OCI-LY1 (cell line): Measurements from ENCODE around the gene PRKRA.

Experiments
- H2AFZ ChIP-seq: fragments of 200-600 bp; sonication (generic), shearing (Covaris generic); 2 replicates; pipeline ENCODE4 v1.6.0; 2014; ENCODE audit warnings: antibody characterized with exemption, mild to moderate bottlenecking, low read length
- H3F3A ChIP-seq: fragments of 200-600 bp; sonication (generic), shearing (Covaris generic); 2 replicates; pipeline ENCODE4 v1.6.0; 2014; ENCODE audit warnings: mild to moderate bottlenecking, antibody characterized with exemption, low read length, moderate library complexity; ENCODE audit not compliant: insufficient read depth
- H3K27ac ChIP-seq: fragments of 200-600 bp; sonication (generic); 2 replicates; pipeline ENCODE4 v1.5.1; 2014; ENCODE audit warnings: low read length, mixed run types, mild to moderate bottlenecking, low read depth; ENCODE audit not compliant: poor library complexity, severe bottlenecking
- H3K27me3 ChIP-seq: fragments of 200-600 bp; sonication (generic); 2 replicates; pipeline ENCODE4 v1.6.0; 2014; ENCODE audit warnings: antibody characterized with exemption, mild to moderate bottlenecking, low read length, moderate library complexity; ENCODE audit not compliant: insufficient read depth
- H3K36me3 ChIP-seq: fragments of 200-600 bp; sonication (generic); 2 replicates; pipeline ENCODE4 v1.6.1; 2014; ENCODE audit warnings: mild to moderate bottlenecking, antibody characterized with exemption, low read length, moderate library complexity, mixed read lengths; ENCODE audit not compliant: insufficient read depth
- H3K4me1 ChIP-seq: fragments of 200-600 bp; sonication (generic); 2 replicates; pipeline ENCODE4 v1.5.1; 2014; ENCODE audit warnings: mild to moderate bottlenecking, low read length, moderate library complexity; ENCODE audit not compliant: insufficient read depth, severe bottlenecking
- H3K4me2 ChIP-seq: fragments of 200-600 bp; sonication (generic), shearing (Covaris generic); 2 replicates; pipeline ENCODE4 v1.6.1; 2014; ENCODE audit warnings: low read length
- H3K4me3 ChIP-seq: fragments of 200-600 bp; sonication (generic); 2 replicates; pipeline ENCODE4 v1.5.1; 2014; ENCODE audit warnings: low read length, low read depth, mild to moderate bottlenecking, mixed read lengths; ENCODE audit not compliant: poor library complexity, severe bottlenecking
- H3K79me2 ChIP-seq: fragments of 200-600 bp; shearing (Covaris generic); 2 replicates; pipeline ENCODE4 v1.6.1; 2016; ENCODE audit warnings: mixed run types, low read length, mixed read lengths; ENCODE audit not compliant: insufficient read depth
- H3K9ac ChIP-seq: fragments of 200-600 bp; sonication (generic), shearing (Covaris generic); 2 replicates; pipeline ENCODE4 v1.6.1; 2014; ENCODE audit warnings: mild to moderate bottlenecking, low read length, mixed read lengths
- H3K9me2 ChIP-seq: fragments of 200-600 bp; sonication (generic), shearing (Covaris generic); 2 replicates; pipeline ENCODE4 v1.6.1; 2014; ENCODE audit warnings: low read depth, mild to moderate bottlenecking, low read length, mixed read lengths
- H3K9me3 ChIP-seq: fragments of 200-600 bp; shearing (Covaris generic); 2 replicates; pipeline ENCODE4 v1.6.1; 2014; ENCODE audit warnings: low read length, mixed read lengths
- H4K20me1 ChIP-seq: fragments of 200-600 bp; sonication (generic), shearing (Covaris generic); 2 replicates; pipeline ENCODE4 v1.6.0; 2016; ENCODE audit warnings: mild to moderate bottlenecking, low read length; ENCODE audit not compliant: insufficient read depth
- EZH2 ChIP-seq: fragments of 200-600 bp; sonication (generic), shearing (Covaris generic); IDR thresholded peaks from 2 replicates; pipeline ENCODE4 v1.8.0; 2017; ENCODE audit warnings: borderline replicate concordance, mixed run types, mild to moderate bottlenecking, antibody characterized with exemption, low read length, moderate library complexity, mixed read lengths
- TF ChIP-seq, protein P1 (sequence below): fragments of 200-600 bp; sonication (generic), shearing (Covaris generic); IDR thresholded peaks from 2 replicates; pipeline ENCODE4 v1.5.1; 2017; ENCODE audit warnings: mild to moderate bottlenecking, antibody characterized with exemption, low read length, moderate library complexity, mixed read lengths

The PRKRA gene

DNA sequence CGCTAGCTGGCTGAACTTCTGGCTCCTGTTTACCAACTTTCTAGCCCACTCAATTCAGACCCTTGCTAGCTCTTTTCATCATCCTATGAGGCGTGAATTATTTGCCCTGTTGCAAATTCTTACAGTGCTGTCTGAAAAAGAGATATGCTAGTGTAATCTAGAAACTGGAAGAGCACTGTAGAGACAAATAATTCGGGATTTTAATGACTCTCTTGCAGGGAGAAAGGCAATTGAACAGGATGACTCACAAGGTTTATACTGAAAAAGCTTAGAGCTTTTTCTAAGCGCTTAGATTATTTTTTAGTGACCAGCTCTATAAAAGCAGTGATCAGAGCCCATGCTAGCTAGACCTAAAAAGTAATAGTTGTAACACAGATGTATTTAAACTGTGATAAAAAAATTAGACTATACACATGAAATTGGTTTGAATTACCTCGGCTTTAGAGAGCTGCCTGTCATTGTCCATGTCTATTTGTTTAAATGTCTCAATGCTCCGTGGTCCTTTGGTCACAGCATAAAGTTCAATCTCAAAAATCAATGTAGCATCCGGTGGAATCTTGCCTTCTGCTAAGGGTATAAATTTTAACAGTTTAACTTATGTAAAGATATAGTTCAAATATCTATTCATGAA lies 18.4 kb upstream of the PRKRA start:
- TF ChIP-seq, protein P1, sequence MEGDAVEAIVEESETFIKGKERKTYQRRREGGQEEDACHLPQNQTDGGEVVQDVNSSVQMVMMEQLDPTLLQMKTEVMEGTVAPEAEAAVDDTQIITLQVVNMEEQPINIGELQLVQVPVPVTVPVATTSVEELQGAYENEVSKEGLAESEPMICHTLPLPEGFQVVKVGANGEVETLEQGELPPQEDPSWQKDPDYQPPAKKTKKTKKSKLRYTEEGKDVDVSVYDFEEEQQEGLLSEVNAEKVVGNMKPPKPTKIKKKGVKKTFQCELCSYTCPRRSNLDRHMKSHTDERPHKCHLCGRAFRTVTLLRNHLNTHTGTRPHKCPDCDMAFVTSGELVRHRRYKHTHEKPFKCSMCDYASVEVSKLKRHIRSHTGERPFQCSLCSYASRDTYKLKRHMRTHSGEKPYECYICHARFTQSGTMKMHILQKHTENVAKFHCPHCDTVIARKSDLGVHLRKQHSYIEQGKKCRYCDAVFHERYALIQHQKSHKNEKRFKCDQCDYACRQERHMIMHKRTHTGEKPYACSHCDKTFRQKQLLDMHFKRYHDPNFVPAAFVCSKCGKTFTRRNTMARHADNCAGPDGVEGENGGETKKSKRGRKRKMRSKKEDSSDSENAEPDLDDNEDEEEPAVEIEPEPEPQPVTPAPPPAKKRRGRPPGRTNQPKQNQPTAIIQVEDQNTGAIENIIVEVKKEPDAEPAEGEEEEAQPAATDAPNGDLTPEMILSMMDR = no peak
- no peak for TF ChIP-seq EZH2
- H3K9me2 ChIP-seq = no peaks in the 10 kb centered on the region
- H3K4me1 ChIP-seq = no peaks in the 10 kb centered on the region
- no peaks in the 10 kb centered on the region for H3K79me2 ChIP-seq
- no peaks in the 10 kb centered on the region for H4K20me1 ChIP-seq
- H3K4me2 ChIP-seq = no peak overlapping the region
- H3K4me3 ChIP-seq = no peak overlapping the region
- no peak overlapping the region for H2AFZ ChIP-seq
- H3K36me3 ChIP-seq = peaks cover 22% of the 10 kb centered on the region
- no peaks in the 10 kb centered on the region for H3F3A ChIP-seq
- H3K27me3 ChIP-seq = no peaks in the 10 kb centered on the region
- no peak overlapping the region for H3K9ac ChIP-seq
- no peak overlapping the region for H3K27ac ChIP-seq
- H3K9me3 ChIP-seq = no peaks in the 10 kb centered on the region

DNA sequence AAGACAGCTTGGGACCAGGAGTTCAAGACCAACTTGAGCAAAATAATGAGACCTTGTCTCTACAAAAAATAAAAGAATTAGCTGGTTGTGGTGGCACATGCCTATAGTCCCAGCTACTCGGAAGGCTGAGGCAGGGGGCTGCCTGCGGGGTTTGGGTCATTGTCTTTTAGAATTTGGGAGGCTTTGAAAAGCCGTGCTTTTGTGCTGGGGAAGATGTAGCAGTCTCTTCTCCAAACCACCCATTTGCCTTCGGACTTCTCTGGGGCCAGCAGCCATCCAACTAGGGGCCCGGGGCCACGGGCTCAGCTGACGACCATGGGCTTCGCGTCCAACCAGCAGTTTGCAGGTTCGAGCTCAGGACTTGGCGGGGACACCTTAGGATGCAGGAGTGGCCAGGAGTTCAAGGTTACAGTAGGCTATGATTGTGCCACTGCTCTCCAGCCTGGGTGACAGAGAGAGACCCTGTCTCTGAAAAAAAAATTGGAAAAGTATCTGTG lies 6.5 kb upstream of the PRKRA start:
- H3F3A ChIP-seq = no peaks in the 10 kb centered on the region
- H3K9me3 ChIP-seq = no peaks in the 10 kb centered on the region
- H3K4me2 ChIP-seq = no peak overlapping the region
- no peak overlapping the region for H2AFZ ChIP-seq
- TF ChIP-seq, protein P1 = no peak
- TF ChIP-seq EZH2 = no peak
- H3K27me3 ChIP-seq = no peaks in the 10 kb centered on the region
- H3K9me2 ChIP-seq = no peaks in the 10 kb centered on the region
- no peak overlapping the region for H3K27ac ChIP-seq
- no peaks in the 10 kb centered on the region for H4K20me1 ChIP-seq
- H3K4me3 ChIP-seq = no peak overlapping the region
- H3K9ac ChIP-seq = no peak overlapping the region
- H3K36me3 ChIP-seq = no peaks in the 10 kb centered on the region
- peaks cover 1% of the 10 kb centered on the region for H3K4me1 ChIP-seq
- no peaks in the 10 kb centered on the region for H3K79me2 ChIP-seq

DNA sequence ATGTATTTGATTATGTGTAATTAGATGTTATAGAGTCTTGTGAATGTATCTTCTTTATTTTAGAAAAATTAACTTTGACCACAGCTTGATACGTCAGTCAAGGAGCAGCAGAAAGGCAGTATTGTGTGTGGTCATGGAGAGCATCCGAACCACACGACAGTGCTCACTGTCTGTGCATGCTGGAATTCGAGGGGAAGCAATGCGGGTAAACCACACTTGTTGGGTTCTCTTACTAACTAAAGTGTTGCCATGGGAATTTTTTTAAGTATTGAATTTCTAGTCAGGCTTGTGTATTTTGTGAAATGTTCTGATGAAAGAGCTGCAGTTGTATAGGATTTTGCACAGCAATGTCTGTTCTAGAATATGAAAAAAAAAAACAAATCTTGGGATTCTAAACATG lies 5.0 kb upstream of the PRKRA start:
- Histone ChIP-seq H3F3A (no peaks in the 10 kb centered on the region), H3K27me3 (no peaks in the 10 kb centered on the region), H2AFZ (no peak overlapping the region), H3K4me3 (no peak overlapping the region), H4K20me1 (no peaks in the 10 kb centered on the region), H3K4me1 (peaks cover 12% of the 10 kb centered on the region), H3K4me2 (no peak overlapping the region), H3K9ac (no peak overlapping the region), H3K36me3 (no peaks in the 10 kb centered on the region), H3K79me2 (no peaks in the 10 kb centered on the region), H3K27ac (no peak overlapping the region), H3K9me2 (no peaks in the 10 kb centered on the region), H3K9me3 (no peaks in the 10 kb centered on the region)
- TF ChIP-seq, protein P1 = no peak
- TF ChIP-seq EZH2 = no peak
